Esophagus squamous epithelium (tissue), 4 donors: Measurements from ENCODE around the gene SORL1.

Experiments
- POLR2A ChIP-seq, 4 donors: fragments of 450-650 bp; IDR thresholded peaks; one replicate each; pipeline ENCODE4 v1.6.1; 2017; ENCODE audit warnings: antibody characterized with exemption in 4 of 4, mild to moderate bottlenecking in 4 of 4, moderate library complexity in 3 of 4
- TF ChIP-seq, protein P1 (sequence below), 6 experiments: fragments of 450-650 bp in 4 of 6; fragments of 200-600 bp in 2 of 6; sonication (generic) in 2 of 6; IDR thresholded peaks; one replicate each; pipeline ENCODE4 v1.5.1; 2016 to 2019; ENCODE audit warnings: antibody characterized with exemption in 6 of 6, mild to moderate bottlenecking in 4 of 6, moderate library complexity in 4 of 6

DNA sequence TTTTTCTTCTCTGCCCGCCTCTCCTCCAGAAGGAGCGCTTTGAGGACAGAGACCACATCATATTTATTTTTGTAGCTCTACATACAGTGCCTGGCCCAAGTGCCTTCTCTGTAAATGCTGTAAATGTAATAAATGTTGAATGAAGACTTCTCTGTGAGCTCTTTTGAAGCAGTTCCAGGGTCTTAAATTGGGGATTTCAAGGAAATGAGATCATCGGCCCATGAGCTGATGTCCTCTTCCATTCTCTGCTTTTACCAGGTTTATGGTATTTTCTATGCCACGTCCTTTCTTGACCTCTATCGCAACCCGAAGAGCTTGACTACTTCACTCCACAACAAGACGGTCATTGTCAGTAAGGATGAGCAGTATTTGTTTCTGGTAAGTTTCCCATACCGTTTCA, 166.4 kb downstream of the SORL1 start:
- TF ChIP-seq, protein P1, sequence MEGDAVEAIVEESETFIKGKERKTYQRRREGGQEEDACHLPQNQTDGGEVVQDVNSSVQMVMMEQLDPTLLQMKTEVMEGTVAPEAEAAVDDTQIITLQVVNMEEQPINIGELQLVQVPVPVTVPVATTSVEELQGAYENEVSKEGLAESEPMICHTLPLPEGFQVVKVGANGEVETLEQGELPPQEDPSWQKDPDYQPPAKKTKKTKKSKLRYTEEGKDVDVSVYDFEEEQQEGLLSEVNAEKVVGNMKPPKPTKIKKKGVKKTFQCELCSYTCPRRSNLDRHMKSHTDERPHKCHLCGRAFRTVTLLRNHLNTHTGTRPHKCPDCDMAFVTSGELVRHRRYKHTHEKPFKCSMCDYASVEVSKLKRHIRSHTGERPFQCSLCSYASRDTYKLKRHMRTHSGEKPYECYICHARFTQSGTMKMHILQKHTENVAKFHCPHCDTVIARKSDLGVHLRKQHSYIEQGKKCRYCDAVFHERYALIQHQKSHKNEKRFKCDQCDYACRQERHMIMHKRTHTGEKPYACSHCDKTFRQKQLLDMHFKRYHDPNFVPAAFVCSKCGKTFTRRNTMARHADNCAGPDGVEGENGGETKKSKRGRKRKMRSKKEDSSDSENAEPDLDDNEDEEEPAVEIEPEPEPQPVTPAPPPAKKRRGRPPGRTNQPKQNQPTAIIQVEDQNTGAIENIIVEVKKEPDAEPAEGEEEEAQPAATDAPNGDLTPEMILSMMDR (IDR thresholded peaks at IDR 0.05): no peak
- TF ChIP-seq POLR2A (IDR thresholded peaks at IDR 0.05): no peak
